Measurements from ENCODE around the gene C4orf17.

Gene C4orf17

GRCh38 chr4:99540277-99540939, 29.6 kb downstream of the C4orf17 start:
- no peak overlapping the region for H3K4me3 ChIP-seq (ENCODE audit: low read depth in 1 of 2, low read length in 2 of 2)
- H3K9me3 ChIP-seq (ENCODE audit: low read length), result no peaks in the 10 kb centered on the region
- no peak overlapping the region for H3K27ac ChIP-seq (ENCODE audit: low read depth, low read length)
- H3K9ac ChIP-seq (ENCODE audit: low read length), result no peak overlapping the region
- no peaks in the 10 kb centered on the region for H3K4me1 ChIP-seq (ENCODE audit: insufficient read depth, low read length)
- no peaks in the 10 kb centered on the region for H3K27me3 ChIP-seq (ENCODE audit: control insufficient read depth in 1 of 2, insufficient read depth in 2 of 2, low read length in 2 of 2)
- H3K36me3 ChIP-seq (ENCODE audit: insufficient read depth, low read length), result no peaks in the 10 kb centered on the region

DNA sequence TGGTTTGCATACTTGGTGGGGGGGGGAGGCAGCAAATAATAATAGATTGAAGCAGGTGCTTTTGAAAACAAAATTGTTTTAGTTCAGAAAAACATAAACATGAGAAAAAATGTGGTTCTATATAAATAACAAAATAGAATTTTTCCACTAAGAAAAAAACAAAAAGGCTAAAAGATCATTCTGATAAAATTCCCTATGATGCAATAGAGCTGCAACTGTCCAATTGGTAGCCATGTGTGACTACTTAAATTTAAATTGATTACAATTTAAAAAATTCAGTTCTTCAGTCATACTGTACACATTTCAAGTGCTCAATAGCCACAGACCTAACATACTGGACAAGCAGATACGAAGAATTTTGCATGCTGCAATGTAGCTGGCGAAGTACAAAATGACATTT, 42.1 kb downstream of the C4orf17 start:
- Histone ChIP-seq H3K4me3 (ENCODE audit: low read depth in 1 of 2, low read length in 2 of 2) (no peak overlapping the region), H3K27me3 (ENCODE audit: control insufficient read depth in 1 of 2, insufficient read depth in 2 of 2, low read length in 2 of 2) (no peaks in the 10 kb centered on the region), H3K9me3 (ENCODE audit: low read length) (no peaks in the 10 kb centered on the region), H3K36me3 (ENCODE audit: insufficient read depth, low read length) (no peaks in the 10 kb centered on the region), H3K9ac (ENCODE audit: low read length) (no peak overlapping the region), H3K27ac (ENCODE audit: low read depth, low read length) (no peak overlapping the region), H3K4me1 (ENCODE audit: insufficient read depth, low read length) (no peaks in the 10 kb centered on the region)

GRCh38 chr4:99563310-99564186, 52.7 kb downstream of the C4orf17 start, which contains the start of gene TRMT10A:
TSS of gene TRMT10A (minus strand) at chr4:99564039. CDS start at chr4:99559338, 4,701 bp downstream.
- Histone ChIP-seq H3K27me3 (ENCODE audit: control insufficient read depth in 1 of 2, insufficient read depth in 2 of 2, low read length in 2 of 2) (no peaks in the 10 kb centered on the region), H3K4me1 (ENCODE audit: insufficient read depth, low read length) (peaks cover 7% of the 10 kb centered on the region), H3K36me3 (ENCODE audit: insufficient read depth, low read length) (no peaks in the 10 kb centered on the region), H3K4me3 (ENCODE audit: low read depth in 1 of 2, low read length in 2 of 2) (peak within 1 kb of the TSS; percentile 45 to 79), H3K27ac (ENCODE audit: low read depth, low read length) (peak within 1 kb of the TSS; percentile 88), H3K9ac (ENCODE audit: low read length) (peak within 1 kb of the TSS; percentile 79), H3K9me3 (ENCODE audit: low read length) (no peaks in the 10 kb centered on the region)

GRCh38 chr4:99564921-99565320, 54.1 kb downstream of the C4orf17 start:
- Histone ChIP-seq H3K36me3 (ENCODE audit: insufficient read depth, low read length) (no peaks in the 10 kb centered on the region), H3K9ac (ENCODE audit: low read length) (no peak overlapping the region), H3K4me3 (ENCODE audit: low read depth in 1 of 2, low read length in 2 of 2) (no peak overlapping the region), H3K4me1 (ENCODE audit: insufficient read depth, low read length) (peaks cover 8% of the 10 kb centered on the region), H3K9me3 (ENCODE audit: low read length) (no peaks in the 10 kb centered on the region), H3K27ac (ENCODE audit: low read depth, low read length) (peak overlapping the region; percentile 38), H3K27me3 (ENCODE audit: control insufficient read depth in 1 of 2, insufficient read depth in 2 of 2, low read length in 2 of 2) (no peaks in the 10 kb centered on the region)

- Histone ChIP-seq H3K9me3 (ENCODE audit: low read length) (no peaks in the 10 kb centered on the region), H3K4me1 (ENCODE audit: insufficient read depth, low read length) (peaks cover 22% of the 10 kb centered on the region), H3K27ac (ENCODE audit: low read depth, low read length) (peak overlapping the region; percentile 15), H3K36me3 (ENCODE audit: insufficient read depth, low read length) (no peaks in the 10 kb centered on the region), H3K4me3 (ENCODE audit: low read depth in 1 of 2, low read length in 2 of 2) (no peak overlapping the region), H3K9ac (ENCODE audit: low read length) (no peak overlapping the region), H3K27me3 (ENCODE audit: control insufficient read depth in 1 of 2, insufficient read depth in 2 of 2, low read length in 2 of 2) (no peaks in the 10 kb centered on the region)
Observed at GRCh38 chr4:99571883-99572282, 61.1 kb downstream of the C4orf17 start.

- no peaks in the 10 kb centered on the region for H3K9me3 ChIP-seq (ENCODE audit: low read length)
- H3K27ac ChIP-seq (ENCODE audit: low read depth, low read length), result peak overlapping the region; percentile 15
- no peaks in the 10 kb centered on the region for H3K36me3 ChIP-seq (ENCODE audit: insufficient read depth, low read length)
- no peak overlapping the region for H3K4me3 ChIP-seq (ENCODE audit: low read depth in 1 of 2, low read length in 2 of 2)
- no peak overlapping the region for H3K9ac ChIP-seq (ENCODE audit: low read length)
- H3K4me1 ChIP-seq (ENCODE audit: insufficient read depth, low read length), result peaks cover 22% of the 10 kb centered on the region
- H3K27me3 ChIP-seq (ENCODE audit: control insufficient read depth in 1 of 2, insufficient read depth in 2 of 2, low read length in 2 of 2), result no peaks in the 10 kb centered on the region
Observed at GRCh38 chr4:99572527-99573240, 61.9 kb downstream of the C4orf17 start.

DNA sequence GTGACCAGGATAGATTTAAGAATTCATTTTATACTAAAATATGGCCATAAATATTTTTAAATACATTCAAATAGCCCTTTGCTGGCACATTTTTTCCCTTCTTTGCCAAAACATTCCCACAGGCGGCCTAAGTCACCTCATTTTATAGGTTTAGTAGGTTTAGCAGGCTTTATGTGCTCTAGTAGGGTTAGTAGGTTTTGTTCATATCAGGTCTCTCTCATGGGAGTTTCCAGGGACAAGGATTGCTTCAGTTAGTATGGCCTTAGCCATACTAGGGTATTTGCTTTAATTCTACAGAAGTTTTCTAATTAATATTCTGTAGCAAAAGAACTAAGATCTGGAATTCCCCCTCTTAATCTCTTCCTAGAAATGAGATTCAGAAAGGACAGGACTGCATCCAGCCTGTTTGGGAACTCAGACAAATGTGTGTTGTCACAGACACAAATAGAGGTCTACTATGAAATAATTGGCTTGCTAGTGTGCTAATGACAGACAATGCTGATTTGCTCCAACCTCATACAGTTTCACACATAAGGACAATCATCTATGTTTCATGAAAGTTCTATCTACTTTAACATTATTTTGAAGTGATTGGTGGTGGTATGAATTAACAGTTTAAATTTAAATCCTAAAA, 63.0 kb downstream of the C4orf17 start:
- Histone ChIP-seq H3K27me3 (ENCODE audit: control insufficient read depth in 1 of 2, insufficient read depth in 2 of 2, low read length in 2 of 2) (no peaks in the 10 kb centered on the region), H3K9me3 (ENCODE audit: low read length) (no peaks in the 10 kb centered on the region), H3K9ac (ENCODE audit: low read length) (no peak overlapping the region), H3K4me1 (ENCODE audit: insufficient read depth, low read length) (peaks cover 18% of the 10 kb centered on the region), H3K4me3 (ENCODE audit: low read depth in 1 of 2, low read length in 2 of 2) (no peak overlapping the region), H3K27ac (ENCODE audit: low read depth, low read length) (no peak overlapping the region), H3K36me3 (ENCODE audit: insufficient read depth, low read length) (no peaks in the 10 kb centered on the region)

- Histone ChIP-seq H3K4me1 (ENCODE audit: insufficient read depth, low read length) (peaks cover 18% of the 10 kb centered on the region), H3K36me3 (ENCODE audit: insufficient read depth, low read length) (no peaks in the 10 kb centered on the region), H3K9ac (ENCODE audit: low read length) (no peak within 1 kb of the TSS), H3K9me3 (ENCODE audit: low read length) (no peaks in the 10 kb centered on the region), H3K27ac (ENCODE audit: low read depth, low read length) (no peak within 1 kb of the TSS), H3K27me3 (ENCODE audit: control insufficient read depth in 1 of 2, insufficient read depth in 2 of 2, low read length in 2 of 2) (no peaks in the 10 kb centered on the region), H3K4me3 (ENCODE audit: low read depth in 1 of 2, low read length in 2 of 2) (no peak within 1 kb of the TSS)
Observed at GRCh38 chr4:99574530-99575324, 63.9 kb downstream of the C4orf17 start, which contains the start of gene MTTP. TSS of gene MTTP (plus strand) at chr4:99574824. CDS start at chr4:99574910, 86 bp downstream.

DNA sequence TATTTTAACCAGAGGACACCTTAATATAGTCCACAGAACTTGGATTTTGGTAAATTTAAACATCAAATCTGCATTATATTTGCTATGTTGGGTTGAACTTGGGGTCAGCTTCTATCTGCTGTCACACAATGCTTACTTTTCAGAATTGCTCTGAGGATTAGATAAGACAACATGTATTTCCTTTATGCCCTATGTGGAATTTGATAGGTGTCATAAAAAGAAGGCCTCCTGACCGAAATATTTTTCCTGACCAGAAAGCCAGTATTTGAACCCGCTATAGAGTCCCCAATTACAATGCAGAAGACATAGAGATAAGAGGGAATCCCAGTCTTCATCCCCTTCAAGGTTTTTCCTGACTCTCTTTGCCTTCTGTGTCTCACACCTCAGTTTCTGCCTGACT, 67.9 kb downstream of the C4orf17 start:
- no peaks in the 10 kb centered on the region for H3K36me3 ChIP-seq (ENCODE audit: insufficient read depth, low read length)
- H3K4me3 ChIP-seq (ENCODE audit: low read depth in 1 of 2, low read length in 2 of 2), result no peak overlapping the region
- no peaks in the 10 kb centered on the region for H3K27me3 ChIP-seq (ENCODE audit: control insufficient read depth in 1 of 2, insufficient read depth in 2 of 2, low read length in 2 of 2)
- H3K27ac ChIP-seq (ENCODE audit: low read depth, low read length), result no peak overlapping the region
- H3K9ac ChIP-seq (ENCODE audit: low read length), result no peak overlapping the region
- peaks cover 6% of the 10 kb centered on the region for H3K4me1 ChIP-seq (ENCODE audit: insufficient read depth, low read length)
- no peaks in the 10 kb centered on the region for H3K9me3 ChIP-seq (ENCODE audit: low read length)

DNA sequence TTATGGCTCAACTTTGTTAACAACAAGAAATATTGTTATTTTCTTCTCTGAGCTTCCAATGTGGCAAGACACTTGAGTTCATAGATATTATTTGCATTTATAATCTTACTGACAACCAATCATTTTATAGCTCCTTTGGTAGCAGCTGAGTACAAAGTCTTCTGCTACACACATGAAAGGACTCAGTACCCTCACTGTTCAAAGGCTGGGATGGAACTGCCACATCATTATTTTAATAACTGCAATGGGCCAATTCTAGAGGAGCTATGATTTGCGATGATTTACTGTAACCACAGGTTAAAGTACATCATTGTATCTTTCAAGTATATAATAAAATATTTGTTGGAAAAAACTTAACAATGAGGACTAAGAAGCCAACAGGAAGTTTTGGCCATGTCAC, 74.7 kb downstream of the C4orf17 start:
- Histone ChIP-seq H3K36me3 (ENCODE audit: insufficient read depth, low read length) (no peaks in the 10 kb centered on the region), H3K4me1 (ENCODE audit: insufficient read depth, low read length) (peaks cover 8% of the 10 kb centered on the region), H3K4me3 (ENCODE audit: low read depth in 1 of 2, low read length in 2 of 2) (no peak overlapping the region), H3K9ac (ENCODE audit: low read length) (no peak overlapping the region), H3K9me3 (ENCODE audit: low read length) (no peaks in the 10 kb centered on the region), H3K27me3 (ENCODE audit: control insufficient read depth in 1 of 2, insufficient read depth in 2 of 2, low read length in 2 of 2) (no peaks in the 10 kb centered on the region), H3K27ac (ENCODE audit: low read depth, low read length) (no peak overlapping the region)

Data from muscle layer of colon (tissue), 2 donors.